Esophagus muscularis mucosa (tissue), 4 donors: ENCODE data around the gene MAPK11. TPM values are rescaled to one million over a fixed set of nuclear protein-coding genes. Genes with fewer than 3 reads are reported as not detected.

Experiments
- DNase-seq: peaks from one replicate; pipeline ENCODE4 v3.0.0-alpha.2; 2017; ENCODE audit errors: extremely low spot score
- H3K27ac ChIP-seq, 4 donors: fragments of 200-600 bp; sonication (generic); replicated peaks in 1 of 4; 1 replicate in 3 of 4; 2 replicates in 1 of 4; pipeline ENCODE4 v1.5.1; 2016 to 2019; ENCODE audit warnings: mild to moderate bottlenecking in 1 of 4
- H3K27me3 ChIP-seq, 4 donors: fragments of 200-600 bp; sonication (generic); one replicate each; pipeline versions ENCODE4 v1.5.1 to v1.6.0; 2016 to 2019
- H3K36me3 ChIP-seq, 4 donors: fragments of 200-600 bp; sonication (generic); one replicate each; pipeline ENCODE4 v1.5.1; 2016 to 2019
- H3K4me1 ChIP-seq, 4 donors: fragments of 200-600 bp; sonication (generic); one replicate each; pipeline ENCODE4 v1.5.1; 2016 to 2019
- H3K4me3 ChIP-seq, 4 donors: fragments of 200-600 bp; sonication (generic); 1 replicate in 2 of 4; 2 replicates in 2 of 4; pipeline ENCODE4 v1.5.1; 2016 to 2019; ENCODE audit warnings: mild to moderate bottlenecking in 4 of 4, moderate library complexity in 1 of 4
- H3K9me3 ChIP-seq, 4 donors: fragments of 200-600 bp; sonication (generic); 1 replicate in 3 of 4; 2 replicates in 1 of 4; pipeline ENCODE4 v1.5.1; 2016 to 2019
- EP300 ChIP-seq: sonication (generic); formaldehyde crosslinking; IDR thresholded peaks from one replicate; pipeline ENCODE4 v1.6.1; 2017; ENCODE audit warnings: antibody characterized with exemption
- POLR2A ChIP-seq: fragments of 450-650 bp; IDR thresholded peaks from one replicate; pipeline ENCODE4 v1.6.1; 2017; ENCODE audit warnings: antibody characterized with exemption, moderate library complexity, mild to moderate bottlenecking, low read depth
- POLR2AphosphoS5 ChIP-seq, 2 donors: sonication (generic); formaldehyde crosslinking; IDR thresholded peaks; one replicate each; pipeline ENCODE4 v1.6.1; 2017; ENCODE audit warnings: antibody characterized with exemption in 2 of 2
- WGBS: methylation state at CpG from one replicate; pipeline ENCODE4 v1.1.5; 2018; 5-methylcytosine and 5-hydroxymethylcytosine counted together
- intact Hi-C: fragments of 100-400 bp; cut with DNase I; formaldehyde crosslinking; loops from one replicate; pipeline ENCODE4 v1.15.1; 2023
- total RNA-seq, 4 donors: library from RNA; depleted of rRNA; stranded (reverse); fragments of >200 nt; gene quantifications; one replicate each; pipeline versions ENCODE4 v1.1.0 to v1.2.1, GENCODE V29; 2016
- TF ChIP-seq, protein P1 (sequence below), 3 experiments: fragments of 200-600 bp in 2 of 3; fragments of 450-650 bp in 1 of 3; sonication (generic) in 2 of 3; IDR thresholded peaks; one replicate each; pipeline ENCODE4 v1.5.1; 2017 to 2019; ENCODE audit warnings: antibody characterized with exemption in 3 of 3, mild to moderate bottlenecking in 2 of 3, moderate library complexity in 1 of 3

MAPK11 gene
- total RNA-seq, 4 donors from 2014 or later = 3.7 to 12.5 (median 10.1) TPM

GRCh38 chr22:50314455-50315288 is 44.5 kb upstream of the MAPK11 start:
- Histone ChIP-seq H3K4me3 (peak overlapping the region in 3 of 4 donors; percentile 10 to 28 (median 16)), H3K36me3 (peaks cover 0 to 7% (median 0%) of the 10 kb centered on the region in 4 donors), H3K9me3 (no peaks in the 10 kb centered on the region), H3K4me1 (peaks cover 3 to 19% (median 11%) of the 10 kb centered on the region in 4 donors), H3K27me3 (no peaks in the 10 kb centered on the region), H3K27ac (peak overlapping the region in 1 of 4 donors; percentile 10)
- DNase-seq = no peak
- 67% methylated on average over 11 of the region's 33 CpGs for WGBS
- intact Hi-C loops = no loop called here
- TF ChIP-seq POLR2AphosphoS5 (IDR thresholded peaks at IDR 0.05) (no peak), POLR2A (no peak), EP300 (no peak)
- TF ChIP-seq, protein P1, sequence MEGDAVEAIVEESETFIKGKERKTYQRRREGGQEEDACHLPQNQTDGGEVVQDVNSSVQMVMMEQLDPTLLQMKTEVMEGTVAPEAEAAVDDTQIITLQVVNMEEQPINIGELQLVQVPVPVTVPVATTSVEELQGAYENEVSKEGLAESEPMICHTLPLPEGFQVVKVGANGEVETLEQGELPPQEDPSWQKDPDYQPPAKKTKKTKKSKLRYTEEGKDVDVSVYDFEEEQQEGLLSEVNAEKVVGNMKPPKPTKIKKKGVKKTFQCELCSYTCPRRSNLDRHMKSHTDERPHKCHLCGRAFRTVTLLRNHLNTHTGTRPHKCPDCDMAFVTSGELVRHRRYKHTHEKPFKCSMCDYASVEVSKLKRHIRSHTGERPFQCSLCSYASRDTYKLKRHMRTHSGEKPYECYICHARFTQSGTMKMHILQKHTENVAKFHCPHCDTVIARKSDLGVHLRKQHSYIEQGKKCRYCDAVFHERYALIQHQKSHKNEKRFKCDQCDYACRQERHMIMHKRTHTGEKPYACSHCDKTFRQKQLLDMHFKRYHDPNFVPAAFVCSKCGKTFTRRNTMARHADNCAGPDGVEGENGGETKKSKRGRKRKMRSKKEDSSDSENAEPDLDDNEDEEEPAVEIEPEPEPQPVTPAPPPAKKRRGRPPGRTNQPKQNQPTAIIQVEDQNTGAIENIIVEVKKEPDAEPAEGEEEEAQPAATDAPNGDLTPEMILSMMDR (IDR thresholded peaks at IDR 0.05) = no peak

- no peaks in the 10 kb centered on the region for H3K27me3 ChIP-seq
- DNase-seq = no peak
- H3K4me3 ChIP-seq = peak overlapping the region in 2 of 4 donors; percentile 16 to 28
- H3K27ac ChIP-seq = no peak overlapping the region
- peaks cover 0 to 7% (median 0%) of the 10 kb centered on the region in 4 donors for H3K36me3 ChIP-seq
- intact Hi-C loops = no loop called here
- 63% methylated on average over 5 of the region's 14 CpGs for WGBS
- no peaks in the 10 kb centered on the region for H3K9me3 ChIP-seq
- H3K4me1 ChIP-seq = peaks cover 9 to 25% (median 17%) of the 10 kb centered on the region in 4 donors
- TF ChIP-seq POLR2A (no peak), EP300 (no peak), POLR2AphosphoS5 (IDR thresholded peaks at IDR 0.05) (no peak)
- TF ChIP-seq, protein P1 (IDR thresholded peaks at IDR 0.05) = no peak
Measured at GRCh38 chr22:50314081-50314454, 43.9 kb upstream of the MAPK11 start.

DNA sequence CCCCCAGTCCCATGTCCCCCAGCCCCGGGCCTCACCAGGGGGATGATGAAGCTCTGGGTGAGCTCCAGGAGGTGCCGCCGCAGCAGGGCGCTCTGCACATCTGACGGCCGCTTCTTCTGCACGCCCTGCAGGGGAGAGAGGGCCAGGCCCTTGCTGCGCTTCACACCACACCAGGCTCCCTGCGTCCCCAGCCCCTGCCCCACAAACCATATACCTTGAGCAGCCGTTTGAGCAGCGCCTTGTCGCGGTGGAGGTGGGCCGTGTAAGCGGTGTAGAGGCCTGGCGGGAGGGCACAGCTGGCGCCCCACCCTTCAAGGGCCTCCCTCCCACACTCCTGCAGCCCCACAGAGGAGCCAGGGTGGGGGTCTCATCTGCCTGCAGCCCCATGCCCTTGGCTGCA is 43.4 kb upstream of the MAPK11 start:
- Histone ChIP-seq H3K27ac (no peak overlapping the region), H3K4me3 (no peak overlapping the region), H3K4me1 (peaks cover 14 to 30% (median 22%) of the 10 kb centered on the region in 4 donors), H3K36me3 (peaks cover 0 to 7% (median 0%) of the 10 kb centered on the region in 4 donors), H3K9me3 (no peaks in the 10 kb centered on the region), H3K27me3 (no peaks in the 10 kb centered on the region)
- intact Hi-C loops = no loop called here
- TF ChIP-seq, protein P1 (IDR thresholded peaks at IDR 0.05) = no peak
- no peak for DNase-seq
- WGBS = 91% methylated on average over 10 of the region's 17 CpGs

DNA sequence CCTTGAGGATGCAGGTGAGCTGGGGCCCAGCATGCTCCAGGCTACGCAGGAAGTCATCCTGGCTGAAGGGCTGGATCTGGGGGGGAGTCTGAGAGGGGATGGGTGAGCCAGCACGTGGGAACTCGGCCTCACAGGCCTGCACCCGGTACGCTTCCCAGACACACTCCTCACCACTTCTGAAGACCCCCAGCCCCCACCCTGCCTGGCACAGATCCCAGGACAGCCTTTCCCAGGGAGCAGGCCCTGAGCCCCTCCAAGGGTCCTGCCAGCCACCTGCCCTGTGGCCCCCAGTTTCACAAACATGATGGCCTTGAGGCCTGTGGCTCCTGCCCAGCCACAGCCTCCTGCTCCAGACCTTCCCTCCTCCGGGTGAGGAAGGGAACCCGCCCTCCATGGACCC is 42.8 kb upstream of the MAPK11 start:
- no peak overlapping the region for H3K4me3 ChIP-seq
- H3K4me1 ChIP-seq = peaks cover 19 to 36% (median 27%) of the 10 kb centered on the region in 4 donors
- WGBS = 78% methylated on average over 7 of the region's 7 CpGs
- DNase-seq = no peak
- intact Hi-C loops = no loop called here
- no peaks in the 10 kb centered on the region for H3K27me3 ChIP-seq
- peaks cover 0 to 7% (median 0%) of the 10 kb centered on the region in 4 donors for H3K36me3 ChIP-seq
- H3K27ac ChIP-seq = no peak overlapping the region
- TF ChIP-seq, protein P1 (IDR thresholded peaks at IDR 0.05) = no peak
- TF ChIP-seq EP300 = no peak
- TF ChIP-seq POLR2AphosphoS5 (IDR thresholded peaks at IDR 0.05) = no peak
- no peak for TF ChIP-seq POLR2A
- H3K9me3 ChIP-seq = no peaks in the 10 kb centered on the region
